Measurements from ENCODE around the gene PNPLA7. TPM values are rescaled to one million over a fixed set of nuclear protein-coding genes. Genes with fewer than 3 reads are reported as not detected.

PNPLA7 gene
- total and polyA plus RNA-seq, 11 donors: 0.78 to 10.1 (median 7.6) TPM

DNA sequence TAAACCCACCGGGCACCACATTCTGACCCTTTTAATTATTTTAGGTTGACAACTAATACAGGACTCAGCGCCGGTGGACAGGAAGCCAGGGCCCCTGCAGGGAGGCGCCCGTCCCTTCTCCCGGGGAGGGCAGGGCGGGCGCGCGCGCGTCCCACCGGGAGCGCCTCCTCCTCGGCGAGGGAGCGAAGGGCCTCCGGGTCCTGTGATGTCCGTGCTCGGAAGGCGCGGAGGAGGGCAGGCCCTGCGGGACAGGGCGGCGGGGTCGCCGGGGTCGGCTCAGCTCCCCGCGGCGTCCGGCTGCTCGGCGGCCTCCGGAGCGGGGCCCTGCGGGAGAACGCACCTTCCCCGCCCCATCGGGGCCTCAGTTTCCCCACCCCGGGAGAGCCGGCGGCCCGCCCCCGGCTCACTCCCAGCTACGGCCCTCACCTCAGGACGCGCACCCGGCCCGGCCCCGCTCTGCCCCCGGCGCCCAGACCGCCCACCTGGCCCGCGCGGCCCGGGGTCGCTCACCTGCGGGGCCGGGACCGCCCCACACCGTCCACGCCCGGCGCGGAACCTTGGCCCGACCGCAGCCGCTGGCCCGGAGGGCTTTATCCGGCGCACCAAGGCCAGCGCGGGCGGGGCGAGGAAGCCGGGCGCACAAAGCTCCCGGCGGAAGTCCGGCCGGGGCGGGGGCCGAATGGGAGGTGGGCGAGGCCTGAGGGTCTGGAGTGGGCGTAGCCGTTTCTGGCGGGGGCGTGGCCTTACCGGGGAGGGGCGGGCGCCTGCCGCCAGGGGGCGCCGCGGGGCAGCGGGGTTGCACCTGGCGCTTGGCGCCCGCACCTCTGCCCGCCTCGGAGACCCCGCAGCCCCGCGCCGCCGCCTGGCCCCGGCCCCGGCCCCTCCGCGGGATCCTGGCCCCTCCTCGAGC, 127.3 kb downstream of the PNPLA7 start, which contains the start of the genes EXD3 and NOXA1:
Gene EXD3, minus strand, starts transcription at position 559 of the 910 bp plus-strand sequence. CDS start 27,805 bp downstream, outside the sequence.
Gene NOXA1, plus strand, starts transcription at position 790 of the 910 bp plus-strand sequence. CDS start 137 bp downstream, outside the sequence.
- no peaks in the 10 kb centered on the region for H3K9me3 ChIP-seq
- peak within 1 kb of the TSS; percentile 48 to 89 (median 82) for H3K27ac ChIP-seq
- no peaks in the 10 kb centered on the region for H3K27me3 ChIP-seq
- peak; percentile 94 to 98 (median 96) for ATAC-seq
- 0 to 1% (median 1%) methylated on average over 14 to 113 of the region's 113 CpGs for WGBS, 4 donors
- peaks cover 0 to 40% (median 25%) of the 10 kb centered on the region in 12 donors for H3K4me1 ChIP-seq
- peak within 1 kb of the TSS; percentile 63 to 100 (median 92) for H3K4me3 ChIP-seq
- TF ChIP-seq, protein P1, sequence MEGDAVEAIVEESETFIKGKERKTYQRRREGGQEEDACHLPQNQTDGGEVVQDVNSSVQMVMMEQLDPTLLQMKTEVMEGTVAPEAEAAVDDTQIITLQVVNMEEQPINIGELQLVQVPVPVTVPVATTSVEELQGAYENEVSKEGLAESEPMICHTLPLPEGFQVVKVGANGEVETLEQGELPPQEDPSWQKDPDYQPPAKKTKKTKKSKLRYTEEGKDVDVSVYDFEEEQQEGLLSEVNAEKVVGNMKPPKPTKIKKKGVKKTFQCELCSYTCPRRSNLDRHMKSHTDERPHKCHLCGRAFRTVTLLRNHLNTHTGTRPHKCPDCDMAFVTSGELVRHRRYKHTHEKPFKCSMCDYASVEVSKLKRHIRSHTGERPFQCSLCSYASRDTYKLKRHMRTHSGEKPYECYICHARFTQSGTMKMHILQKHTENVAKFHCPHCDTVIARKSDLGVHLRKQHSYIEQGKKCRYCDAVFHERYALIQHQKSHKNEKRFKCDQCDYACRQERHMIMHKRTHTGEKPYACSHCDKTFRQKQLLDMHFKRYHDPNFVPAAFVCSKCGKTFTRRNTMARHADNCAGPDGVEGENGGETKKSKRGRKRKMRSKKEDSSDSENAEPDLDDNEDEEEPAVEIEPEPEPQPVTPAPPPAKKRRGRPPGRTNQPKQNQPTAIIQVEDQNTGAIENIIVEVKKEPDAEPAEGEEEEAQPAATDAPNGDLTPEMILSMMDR (IDR thresholded peaks at IDR 0.05): peak; percentile 26 to 88 (median 63)
- TF ChIP-seq POLR2A (IDR thresholded peaks at IDR 0.05): peak in 1 of 2 donors; percentile 49
- DNase-seq: peak; percentile 94 to 97 (median 95)
- intact Hi-C loops (cut with DNase I): loop anchor here in 3 of 10 donors (2.0 to 10.0 kb wide), 5 partner anchors 22 to 298 kb away; partner anchors contain the start of gene NRARP (in 1 of the 3)
- no peaks in the 10 kb centered on the region for H3K36me3 ChIP-seq

DNA sequence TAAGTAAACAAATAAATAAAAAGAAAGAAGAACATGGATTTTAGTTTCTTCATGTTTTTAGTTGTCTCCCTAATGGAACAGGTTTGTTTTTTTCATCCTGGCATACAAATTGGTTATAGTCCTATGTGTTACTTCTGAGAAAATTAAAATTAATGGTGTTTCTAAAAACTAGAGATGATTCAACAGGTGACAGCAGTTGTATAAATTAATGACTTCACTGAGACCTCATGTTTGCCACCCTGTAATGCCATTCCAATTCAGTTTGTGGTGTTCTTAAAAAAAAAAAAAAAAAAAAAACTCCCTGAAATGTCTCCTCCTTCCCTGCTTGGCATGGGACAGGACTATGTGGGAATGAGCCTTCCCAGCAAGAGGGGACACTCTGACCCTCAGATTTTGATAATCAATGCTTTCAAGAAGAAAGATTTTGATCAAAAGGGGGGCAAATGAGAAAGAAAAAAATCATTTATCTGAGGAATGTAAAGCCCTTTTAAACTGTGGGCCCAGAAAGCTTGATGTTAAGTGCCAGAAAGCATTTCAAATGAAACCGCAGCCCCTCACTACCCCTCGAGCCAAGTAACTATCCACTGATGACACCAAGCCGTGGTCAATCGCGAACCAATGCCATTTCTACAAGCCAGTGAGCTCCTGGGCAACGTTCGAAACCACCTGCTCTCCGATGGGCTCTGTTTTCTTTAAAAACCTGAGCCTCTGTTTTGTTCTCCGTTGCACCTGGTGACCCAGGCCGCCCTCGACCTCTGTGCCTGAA, 128.2 kb downstream of the PNPLA7 start:
- ATAC-seq (no peak), DNase-seq (peak in 1 of 5 donors; percentile 1)
- no peaks in the 10 kb centered on the region for H3K27me3 ChIP-seq
- TF ChIP-seq, protein P1 (IDR thresholded peaks at IDR 0.05): no peak
- TF ChIP-seq POLR2A (IDR thresholded peaks at IDR 0.05): no peak
- WGBS, 4 donors: 2 to 4% (median 2%) methylated on average over 11 of the region's 11 CpGs
- no peaks in the 10 kb centered on the region for H3K36me3 ChIP-seq
- no peaks in the 10 kb centered on the region for H3K9me3 ChIP-seq
- H3K27ac ChIP-seq: peak overlapping the region; percentile 48 to 89 (median 82)
- intact Hi-C loops (cut with DNase I): loop anchor here in 3 of 10 donors (2.0 to 10.0 kb wide), 5 partner anchors 23 to 297 kb away; partner anchors contain the start of gene NRARP (in 1 of the 3)
- H3K4me1 ChIP-seq: peaks cover 0 to 49% (median 25%) of the 10 kb centered on the region in 12 donors
- H3K4me3 ChIP-seq: peak overlapping the region; percentile 63 to 100 (median 92)

DNA sequence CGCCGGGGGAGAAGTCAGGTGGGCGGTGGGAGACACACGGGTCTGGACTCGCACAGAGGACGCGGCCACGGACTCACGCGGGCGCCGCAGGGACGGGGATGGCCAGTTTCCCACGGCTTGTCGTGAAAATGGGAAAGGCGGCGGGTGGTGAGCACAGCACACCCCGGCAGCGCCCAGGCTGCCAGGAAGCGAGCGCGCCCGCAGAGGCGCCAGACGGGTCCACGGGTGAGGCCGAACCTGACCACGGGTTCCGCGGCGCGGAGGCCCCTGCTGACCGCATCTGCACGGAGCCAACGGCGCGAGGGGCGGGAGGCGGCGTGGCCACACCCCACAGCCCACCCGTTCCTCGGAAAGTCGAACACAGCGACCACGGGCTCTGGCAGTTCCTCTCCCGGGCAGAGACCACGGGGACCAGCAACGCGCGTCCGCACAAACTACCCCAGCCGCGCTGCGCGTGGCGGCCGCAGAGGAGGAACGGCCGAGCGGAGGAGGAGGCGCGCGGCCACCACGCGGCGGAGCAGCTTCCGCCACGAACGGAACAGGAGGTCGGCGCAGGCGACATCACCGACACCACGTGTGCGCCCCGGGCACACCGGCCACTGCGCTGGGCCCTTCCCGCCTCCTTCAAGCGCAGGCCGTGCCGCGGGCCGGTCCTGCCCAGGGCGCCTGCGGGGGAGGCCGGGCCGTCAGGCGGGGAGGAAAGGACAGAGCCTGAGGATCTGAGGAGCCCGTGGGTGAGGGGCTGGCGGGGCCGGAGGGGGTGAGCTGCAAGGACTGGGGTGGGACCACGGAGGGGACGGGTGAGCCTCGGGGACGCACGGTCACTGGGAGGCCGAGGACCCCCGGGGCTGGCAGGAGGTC, 132.8 kb downstream of the PNPLA7 start:
- TF ChIP-seq, protein P1 (IDR thresholded peaks at IDR 0.05): no peak
- TF ChIP-seq POLR2A (IDR thresholded peaks at IDR 0.05): no peak
- ATAC-seq: peak in 3 of 4 donors; percentile 41 to 63 (median 53)
- Histone ChIP-seq H3K9me3 (no peaks in the 10 kb centered on the region), H3K4me1 (peaks cover 1 to 36% (median 17%) of the 10 kb centered on the region in 12 donors), H3K36me3 (no peaks in the 10 kb centered on the region), H3K27me3 (no peaks in the 10 kb centered on the region), H3K4me3 (peak overlapping the region in 11 of 12 donors; percentile 1 to 56 (median 42)), H3K27ac (peak overlapping the region in 8 of 12 donors; percentile 4 to 74 (median 66))
- 52 to 92% (median 87%) methylated on average over 89 to 99 of the region's 99 CpGs for WGBS, 4 donors
- intact Hi-C loops (cut with DNase I): no loop called here
- DNase-seq: peak in 3 of 5 donors; percentile 24 to 62 (median 36)
